UCSD-AML1 (cell line): ENCODE measurements around the gene CPA3.

Source experiments
- DNase-seq: peaks from one replicate; lab custom pipeline; 2025; ENCODE audit not compliant: unreplicated experiment; lab: John Stamatoyannopoulos, UW

The CPA3 gene

DNA sequence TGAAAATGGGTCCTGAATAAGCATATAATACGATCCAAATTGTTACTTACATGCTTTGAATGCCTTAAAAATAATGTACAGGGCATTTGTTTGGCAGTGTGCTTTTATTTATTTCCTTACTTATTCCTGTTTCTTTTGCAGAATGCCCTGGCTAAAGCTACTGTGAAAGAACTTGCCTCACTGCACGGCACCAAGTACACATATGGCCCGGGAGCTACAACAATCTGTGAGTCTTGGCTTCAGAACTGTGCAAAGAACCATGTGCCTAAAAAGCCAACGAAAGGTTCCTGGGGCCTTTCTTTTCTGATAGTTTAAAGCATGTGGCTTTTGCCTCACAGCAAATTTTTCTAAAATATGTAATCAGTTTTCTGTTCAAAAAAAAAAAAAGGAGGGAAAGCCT lies 7.8 kb upstream of the CPA3 start:
- no peak for DNase-seq

DNA sequence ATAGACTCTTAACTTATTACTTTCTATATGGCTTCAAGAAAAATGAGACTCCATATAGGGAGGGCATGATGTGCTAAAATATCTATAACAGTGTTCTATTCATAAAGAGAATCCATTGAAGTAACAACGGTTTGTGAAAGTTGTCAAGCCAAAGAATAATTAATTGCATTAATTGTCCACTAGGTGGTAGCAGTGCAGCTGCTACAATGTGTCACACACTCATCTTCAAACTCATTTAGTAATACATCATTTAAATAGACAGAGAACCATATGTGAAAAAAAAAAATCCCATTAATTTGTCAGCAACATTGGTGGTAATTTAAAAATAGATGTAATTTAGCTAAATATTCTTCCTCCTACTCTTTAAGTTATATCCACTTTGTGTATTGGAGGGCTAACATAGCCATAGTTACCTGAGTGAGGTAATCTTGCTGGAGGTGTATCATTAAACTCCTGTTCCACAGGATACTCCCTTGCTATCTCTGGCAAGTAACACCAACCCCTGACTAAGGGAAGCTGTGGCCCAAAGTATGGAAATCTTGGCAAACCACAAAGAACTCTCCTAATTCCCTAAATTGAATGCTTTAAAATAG lies 3.7 kb upstream of the CPA3 start:
- no peak for DNase-seq

DNA sequence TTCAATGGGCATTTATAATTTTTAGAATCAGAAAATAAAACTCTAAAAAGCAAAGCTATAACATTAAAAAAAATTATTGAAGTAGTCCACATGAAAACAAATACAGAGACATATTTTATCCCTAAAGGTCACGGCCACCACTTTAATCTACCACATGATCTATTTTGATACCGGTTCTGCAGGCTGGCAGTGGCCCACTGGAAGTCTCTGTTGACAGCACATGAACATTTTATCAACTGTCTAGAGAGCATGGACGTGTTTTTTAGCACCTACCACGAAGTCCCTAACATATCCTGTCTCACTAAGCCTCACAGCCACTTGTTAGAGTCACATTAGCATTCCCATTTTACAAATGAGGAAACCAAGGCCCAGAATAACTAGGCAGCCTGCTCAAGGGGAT lies 1.8 kb upstream of the CPA3 start:
- DNase-seq, result peak; percentile 10

DNA sequence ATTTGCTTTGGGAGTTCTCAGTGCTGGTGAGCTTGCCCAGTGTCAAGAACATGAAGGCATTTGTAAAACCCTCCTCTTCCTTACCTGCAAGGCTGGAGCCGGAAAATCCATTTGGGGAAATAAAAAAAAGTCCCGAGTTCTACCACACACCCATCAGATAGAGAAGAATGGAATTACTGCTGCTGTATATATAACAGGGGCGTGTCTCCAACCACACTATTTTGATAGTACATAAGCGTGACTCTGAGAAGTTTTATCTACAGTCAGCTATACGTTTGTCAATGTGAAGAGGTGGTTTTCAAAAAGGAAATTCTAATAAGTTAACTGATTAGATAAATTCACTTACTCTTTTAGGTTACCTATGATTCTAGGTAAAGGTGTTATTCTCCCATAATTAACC lies 1.3 kb upstream of the CPA3 start:
- DNase-seq, result no peak

DNA sequence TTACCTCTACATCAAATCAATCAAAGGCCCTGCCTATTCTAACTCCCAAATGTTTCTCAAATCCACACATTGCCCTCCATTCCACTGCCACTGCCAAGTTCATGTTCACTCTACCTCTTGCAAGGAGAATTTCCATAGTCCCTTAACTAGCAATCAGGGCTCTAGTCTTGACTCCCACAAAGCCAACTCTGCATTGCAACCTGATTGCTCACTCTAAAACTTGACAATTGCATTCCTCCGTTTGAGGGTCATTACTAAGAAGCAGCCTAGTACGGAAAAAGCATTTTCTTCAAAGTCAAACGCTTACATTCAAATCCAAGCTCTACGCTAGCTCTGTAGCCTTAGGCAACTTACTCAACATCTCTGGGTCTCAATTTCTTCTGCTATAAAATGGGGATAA lies 1.2 kb downstream of the CPA3 start:
- DNase-seq, result no peak

DNA sequence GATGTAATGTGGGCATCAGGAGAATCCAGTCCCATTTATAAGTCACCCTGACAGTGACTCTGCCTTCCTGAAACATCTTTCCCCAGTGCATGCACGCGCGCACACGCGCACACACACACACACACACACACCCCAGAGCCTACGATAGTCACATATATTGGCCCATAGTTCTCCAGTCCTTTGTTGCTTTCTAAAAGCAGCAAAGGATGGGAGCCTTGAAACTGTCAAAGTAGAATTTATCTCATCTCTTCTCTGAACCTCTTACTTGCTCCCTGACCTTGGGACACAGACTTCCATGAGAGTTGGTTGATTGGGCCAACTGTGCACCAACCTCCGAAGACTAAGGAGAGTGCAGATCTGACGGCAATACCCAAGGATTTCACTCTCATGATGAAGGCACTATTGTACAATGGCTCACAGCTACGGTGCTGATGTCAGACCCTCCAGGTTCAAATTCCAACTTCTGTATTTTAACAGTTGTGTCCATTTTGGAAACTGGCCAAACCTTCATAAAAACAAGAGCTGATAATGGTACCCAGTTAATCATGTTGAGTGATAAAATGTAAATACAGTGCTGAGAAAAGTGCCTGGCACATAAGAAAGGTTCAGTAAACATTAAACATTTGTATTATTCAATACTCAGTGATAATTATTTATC lies 8.3 kb downstream of the CPA3 start:
- no peak for DNase-seq

DNA sequence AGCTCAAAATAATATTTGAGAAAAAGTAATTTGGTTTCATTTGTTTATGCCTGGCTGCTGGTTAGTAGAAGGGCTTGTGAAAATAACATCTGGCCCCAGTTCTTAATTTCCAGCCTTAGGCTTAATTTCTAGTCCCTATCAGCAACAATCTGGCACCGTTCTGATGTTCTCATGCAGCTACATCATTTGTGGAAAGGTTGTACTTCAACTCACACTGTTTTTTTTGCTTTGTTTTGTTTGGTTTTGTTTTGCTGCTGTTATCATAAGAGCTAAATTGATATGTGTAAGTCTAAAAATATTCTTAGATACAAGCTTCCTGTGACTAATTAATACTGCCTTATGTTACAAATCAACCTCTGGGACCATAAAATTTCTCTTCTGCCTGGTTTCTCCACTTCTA lies 8.9 kb downstream of the CPA3 start:
- DNase-seq, result no peak

DNA sequence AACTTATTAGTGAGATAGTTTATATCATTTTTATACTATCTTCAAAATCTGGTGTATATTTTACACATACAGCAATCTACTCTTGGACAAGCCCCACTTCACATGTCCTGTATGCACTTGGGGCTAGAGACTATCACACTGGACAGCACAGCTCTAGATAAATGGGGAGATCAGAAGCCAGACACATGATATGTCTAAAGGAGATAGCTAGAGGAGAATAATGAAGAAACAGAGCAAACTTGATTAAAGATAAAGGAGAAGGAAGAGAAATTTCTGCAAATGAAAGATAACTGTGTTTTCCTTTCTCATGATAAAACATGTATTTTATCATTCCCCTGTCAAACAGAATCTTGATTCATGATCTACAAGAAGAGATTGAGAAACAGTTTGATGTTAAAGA lies 13.0 kb downstream of the CPA3 start:
- DNase-seq, result no peak

DNA sequence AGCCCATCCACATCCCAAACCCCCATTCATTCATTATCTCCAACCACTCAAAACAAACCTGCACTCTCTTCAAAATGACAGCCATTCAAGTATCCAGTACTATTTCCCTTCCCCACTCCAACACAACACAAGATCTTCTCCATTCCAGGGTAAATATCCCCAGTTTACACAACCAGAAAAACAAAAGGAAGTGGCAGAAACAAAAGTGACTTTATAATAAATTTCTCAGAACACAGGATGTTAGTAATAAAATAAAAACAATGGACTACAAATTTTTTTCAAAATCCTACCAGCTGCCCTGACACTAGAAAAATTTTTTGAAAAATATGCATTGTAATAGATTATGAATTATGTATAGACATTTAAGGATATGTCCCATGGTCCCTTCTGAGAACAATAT lies 14.2 kb downstream of the CPA3 start:
- no peak for DNase-seq

DNA sequence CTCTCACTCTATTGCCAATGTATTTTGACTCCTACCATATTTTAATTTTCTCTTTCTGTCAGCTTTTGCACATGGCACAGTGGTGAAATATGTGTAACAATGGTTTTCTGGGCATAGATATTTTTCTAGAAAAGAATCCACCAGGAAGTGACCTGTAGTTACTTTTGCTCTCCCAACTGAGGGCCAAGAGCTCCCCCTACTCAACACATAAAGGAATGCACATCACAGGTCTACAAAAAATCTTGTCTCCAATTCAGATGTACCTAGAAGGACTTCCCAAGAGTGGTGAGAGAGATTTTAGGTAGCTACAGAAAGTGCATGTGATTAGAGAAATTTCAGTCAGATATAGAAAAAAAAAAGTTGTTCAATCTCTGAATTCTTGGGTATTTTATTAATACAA lies 15.6 kb downstream of the CPA3 start:
- DNase-seq, result no peak

DNA sequence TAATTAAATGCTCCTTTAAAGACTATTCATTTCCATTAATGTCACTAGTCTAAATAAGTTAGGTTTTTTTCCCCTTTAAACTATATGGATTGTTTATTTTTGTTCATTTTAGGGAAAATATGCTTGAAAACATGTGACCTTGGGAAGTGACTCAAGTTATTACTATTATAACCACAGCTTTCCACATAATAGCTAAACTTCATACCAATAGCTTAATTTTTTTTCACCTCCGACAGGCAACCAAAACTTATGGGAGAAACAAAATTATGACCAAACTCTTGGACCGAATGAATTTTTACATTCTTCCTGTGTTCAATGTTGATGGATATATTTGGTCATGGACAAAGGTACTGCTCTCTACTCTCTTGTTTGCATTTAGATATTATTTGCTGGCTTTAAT lies 16.2 kb downstream of the CPA3 start:
- no peak for DNase-seq

DNA sequence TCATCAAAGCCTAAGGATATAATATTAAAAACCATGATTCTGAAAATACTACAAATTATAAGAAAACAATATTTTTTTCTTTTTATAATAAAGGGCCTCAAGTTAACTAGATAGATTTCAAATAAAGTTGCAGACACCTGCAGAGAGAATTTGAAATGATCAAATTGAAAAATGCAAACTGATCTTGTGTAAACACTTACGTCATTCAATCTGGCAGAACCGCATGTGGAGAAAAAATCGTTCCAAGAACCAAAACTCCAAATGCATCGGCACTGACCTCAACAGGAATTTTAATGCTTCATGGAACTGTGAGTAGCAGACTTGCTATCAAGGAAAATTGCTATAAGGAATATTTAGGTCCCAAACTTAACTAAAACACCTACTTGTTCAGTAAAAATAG lies 17.2 kb downstream of the CPA3 start:
- no peak for DNase-seq

DNA sequence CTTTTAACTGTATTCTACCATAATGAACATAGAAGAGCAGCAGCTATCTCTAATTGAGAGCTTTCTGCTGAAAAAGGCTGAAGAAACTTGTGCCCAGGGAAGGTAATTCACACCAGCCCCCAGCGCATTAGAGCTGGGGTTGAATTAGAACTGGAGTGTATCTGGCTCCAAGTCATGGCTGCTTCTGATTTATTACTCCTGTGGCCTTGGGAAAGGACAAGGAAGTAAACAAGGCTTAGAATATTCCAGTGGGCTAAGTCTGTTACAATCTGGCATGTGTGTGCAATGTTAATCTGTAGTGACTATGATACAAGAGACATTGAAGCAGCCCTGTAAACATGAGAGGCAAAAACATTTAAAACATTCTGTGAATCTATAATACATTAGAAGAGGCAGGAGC lies 18.1 kb downstream of the CPA3 start:
- no peak for DNase-seq

DNA sequence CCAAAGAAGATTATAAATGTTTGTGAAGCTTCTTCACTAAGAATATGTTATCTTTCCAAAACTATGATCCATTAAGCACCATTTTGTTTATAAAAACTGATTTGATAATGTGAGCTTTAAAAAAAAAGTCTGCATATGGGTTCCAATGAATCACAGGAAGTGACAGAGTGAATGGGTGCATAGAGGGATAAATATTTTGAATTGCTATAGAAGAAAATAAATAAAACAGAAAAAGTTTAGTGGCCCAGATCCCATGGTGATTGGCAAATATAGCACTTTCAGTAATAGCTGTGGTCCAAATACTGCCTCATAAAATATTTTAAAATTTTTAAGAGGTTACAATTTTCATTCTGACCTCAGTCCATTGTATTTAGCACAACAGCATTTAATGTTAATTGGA lies 19.2 kb downstream of the CPA3 start:
- DNase-seq, result no peak

DNA sequence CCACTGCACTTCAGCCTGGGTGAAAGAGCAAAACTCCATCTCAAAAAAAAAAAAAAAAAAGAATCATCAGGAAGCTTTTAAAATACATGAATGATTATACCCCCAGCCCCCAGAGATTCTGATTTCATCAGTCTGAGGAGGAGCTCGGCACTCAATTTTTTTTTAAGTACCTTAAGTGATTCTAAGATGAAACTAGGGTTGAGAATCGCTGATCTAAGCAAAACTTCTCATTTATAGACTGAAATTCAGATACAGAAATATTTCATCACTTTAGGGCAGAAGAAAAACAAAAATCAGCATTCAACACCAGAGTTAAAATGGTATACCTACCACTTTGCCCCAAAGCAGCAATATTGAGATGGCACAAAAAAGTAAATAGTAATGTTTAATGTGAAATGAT lies 24.7 kb downstream of the CPA3 start:
- DNase-seq, result no peak

DNA sequence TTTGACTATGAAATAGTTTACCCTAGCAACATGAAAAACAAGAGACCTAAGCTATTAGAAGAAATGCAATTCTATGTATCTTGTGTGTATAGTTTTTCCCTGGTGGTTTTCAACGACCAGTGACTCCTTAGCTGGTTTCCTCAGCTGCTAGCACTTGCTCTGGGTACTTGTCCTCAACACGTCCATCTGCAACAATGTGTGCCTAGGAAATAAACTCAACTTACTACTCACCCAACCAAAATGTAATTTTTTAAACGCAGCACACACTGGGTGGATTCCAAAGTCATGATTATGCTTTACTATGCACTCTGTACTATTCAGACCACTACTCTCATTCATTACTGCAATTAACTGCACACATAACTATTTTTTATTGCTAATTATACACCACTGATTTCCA lies 31.0 kb downstream of the CPA3 start:
- no peak for DNase-seq

DNA sequence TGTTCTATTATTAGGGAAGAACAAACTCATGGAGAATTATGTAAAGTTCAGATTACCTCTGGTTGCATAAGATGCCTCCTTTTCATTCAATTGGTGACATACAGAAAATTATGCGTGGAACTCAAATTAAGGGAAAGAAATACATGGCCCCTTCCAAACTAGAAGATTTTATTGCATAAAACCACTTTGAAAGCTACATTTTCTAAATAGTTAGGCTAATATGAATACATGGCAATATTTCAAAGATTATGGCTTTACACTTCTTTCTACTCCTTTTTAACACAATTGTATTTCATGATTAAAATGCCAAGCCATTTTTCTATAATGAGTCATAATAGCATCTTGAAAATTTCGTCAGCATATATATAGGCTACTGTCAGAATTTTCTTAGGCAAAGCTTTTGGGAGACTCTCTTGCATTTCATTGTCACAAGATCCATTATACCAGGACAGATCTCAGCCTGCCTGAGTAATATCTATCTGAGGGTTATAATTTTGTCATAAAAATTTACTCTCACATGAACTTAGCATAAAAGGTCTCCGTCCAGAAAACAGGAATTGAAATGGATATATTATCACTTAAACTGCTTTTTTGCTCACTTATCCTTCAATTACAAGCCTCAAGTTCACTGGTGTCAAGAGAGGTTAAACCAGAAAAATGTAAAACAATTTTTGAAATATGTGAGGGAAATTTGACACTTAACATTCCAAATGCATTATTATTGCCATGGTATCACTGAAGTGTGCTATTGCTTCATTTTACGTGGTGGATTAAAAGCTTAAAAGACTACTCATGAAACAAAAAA lies 37.1 kb downstream of the CPA3 start:
- DNase-seq, result no peak

DNA sequence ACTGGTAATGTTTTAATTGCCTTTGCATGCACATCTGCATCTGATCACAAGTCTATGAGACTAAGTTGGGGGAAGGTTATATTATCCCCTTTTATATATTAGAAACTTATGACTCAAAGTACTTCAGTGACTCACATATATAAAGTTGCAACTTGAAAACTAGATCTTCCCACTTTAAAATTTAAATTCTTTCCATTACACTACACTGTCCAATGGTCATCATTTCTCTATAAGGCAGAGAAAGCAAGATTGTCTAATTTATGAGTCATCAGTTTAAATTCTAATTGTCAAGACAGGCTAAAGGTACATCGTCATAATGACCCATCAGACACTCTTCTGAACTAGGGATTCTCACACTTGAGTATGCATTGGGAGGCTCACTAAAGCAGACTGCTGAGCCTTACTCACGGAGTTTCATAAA lies 37.9 kb downstream of the CPA3 start:
- DNase-seq, result no peak

DNA sequence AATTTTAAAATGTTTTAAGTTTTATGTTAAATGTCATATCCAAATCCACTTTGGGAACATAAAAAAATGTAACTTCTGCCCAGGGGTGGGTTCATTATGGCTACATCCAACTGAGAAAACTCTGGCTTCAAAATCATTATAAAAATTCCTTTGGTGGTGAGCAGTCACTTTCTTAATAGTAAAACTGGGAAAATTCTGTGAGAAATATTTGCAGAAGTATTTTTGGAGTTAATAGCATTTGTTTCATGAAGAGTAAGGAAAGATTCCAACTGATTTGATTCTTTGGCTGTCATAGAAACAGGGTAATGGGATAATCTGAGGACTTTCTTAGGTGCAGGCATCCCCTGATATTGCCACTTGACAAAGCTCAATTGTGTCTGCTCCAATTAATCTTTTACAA lies 38.8 kb downstream of the CPA3 start:
- no peak for DNase-seq

DNA sequence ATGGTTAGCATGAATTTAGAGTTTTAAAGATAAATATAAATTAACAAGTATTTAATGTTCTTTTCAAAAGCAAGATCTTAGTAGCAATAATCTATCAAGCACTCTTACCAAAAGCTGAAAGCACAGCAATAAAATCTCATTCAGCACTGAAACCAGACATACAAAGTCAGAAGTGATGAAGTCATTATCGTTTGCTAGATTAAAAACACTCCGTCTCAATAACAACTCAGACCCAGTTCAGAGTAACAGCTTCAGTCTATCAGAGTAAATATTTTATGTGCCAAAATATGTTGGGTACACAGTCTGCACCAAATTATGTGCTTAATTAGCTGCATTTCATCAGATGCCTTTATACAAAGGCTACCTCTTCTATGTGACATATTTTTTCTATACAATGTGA lies 41.6 kb downstream of the CPA3 start:
- no peak for DNase-seq

DNA sequence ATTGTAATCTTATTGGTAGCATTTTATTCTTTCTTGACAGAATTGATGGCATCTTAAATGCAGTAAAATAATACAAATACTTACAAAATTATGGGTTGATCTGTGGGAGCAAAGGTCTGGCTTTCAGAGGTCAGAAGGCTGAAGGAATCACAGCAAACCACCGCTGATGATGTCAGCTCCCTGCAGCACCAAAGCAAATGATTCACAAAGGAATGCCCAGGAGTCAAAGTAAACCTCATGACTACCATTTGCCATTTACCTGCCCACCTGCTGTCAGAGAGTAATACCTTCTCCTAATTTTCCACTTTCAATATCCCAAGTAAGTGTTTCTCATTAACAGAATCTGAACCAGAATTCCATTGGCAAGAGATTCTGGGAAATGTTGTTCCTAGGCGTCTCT lies 46.1 kb downstream of the CPA3 start:
- DNase-seq, result no peak

DNA sequence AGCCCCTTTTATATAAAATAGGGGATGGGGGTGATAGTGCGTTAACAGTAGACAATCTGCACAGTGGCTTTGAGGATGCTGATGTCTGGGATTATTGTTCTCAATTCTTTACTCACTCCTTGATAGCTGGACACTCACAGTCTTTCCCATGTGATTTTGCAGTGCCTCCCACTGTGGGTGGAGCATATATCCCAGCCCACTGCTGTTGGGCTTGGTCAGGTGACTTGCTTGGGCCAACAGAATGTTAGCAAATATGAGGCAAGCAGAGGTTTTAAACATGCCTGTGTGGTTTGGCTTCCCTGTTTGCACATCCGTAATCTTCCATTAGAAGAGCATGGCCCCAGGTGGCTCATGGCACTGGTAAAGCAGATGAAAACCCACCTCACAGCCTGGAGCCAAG lies 46.5 kb downstream of the CPA3 start:
- DNase-seq, result no peak
